NCI-H82 (cell line): ENCODE results near the gene PPM1E.
"Not testable (repeated sequence)": the region's sequence is repeated elsewhere in the genome, so short reads cannot be mapped to it uniquely, and the experiment has no call there.

Experiments used
- DNase-seq: peaks from one replicate; lab custom pipeline; 2025; lab: John Stamatoyannopoulos, UW

Gene PPM1E

GRCh38 chr17:58779446-58779845 lies 23.8 kb downstream of the PPM1E start:
- no peak for DNase-seq

GRCh38 chr17:58783380-58783779 lies 27.7 kb downstream of the PPM1E start:
- peak; percentile 95 for DNase-seq

GRCh38 chr17:58785097-58785496 lies 29.4 kb downstream of the PPM1E start:
- DNase-seq, result no peak

GRCh38 chr17:58786586-58787295 lies 31.1 kb downstream of the PPM1E start:
- peak; percentile 11 for DNase-seq

GRCh38 chr17:58788199-58788598 lies 32.5 kb downstream of the PPM1E start:
- no peak for DNase-seq

GRCh38 chr17:58789160-58789559 lies 33.5 kb downstream of the PPM1E start:
- DNase-seq, result no peak

- no peak for DNase-seq
These were observed 34.2 kb downstream of the PPM1E start for GRCh38 chr17:58789831-58790230.

- DNase-seq, result not testable (repeated sequence)
These were observed 38.9 kb downstream of the PPM1E start for GRCh38 chr17:58794508-58794907.

- DNase-seq, result no peak
These were observed 46.5 kb downstream of the PPM1E start for GRCh38 chr17:58802188-58802587.

- no peak for DNase-seq
These were observed 50.4 kb downstream of the PPM1E start for GRCh38 chr17:58806046-58806445.

- no peak for DNase-seq
These were observed 53.2 kb downstream of the PPM1E start for GRCh38 chr17:58808609-58809563.

- no peak for DNase-seq
These were observed 53.9 kb downstream of the PPM1E start for GRCh38 chr17:58809564-58809936.

- no peak for DNase-seq
These were observed 55.6 kb downstream of the PPM1E start for GRCh38 chr17:58811290-58811689.

- DNase-seq, result no peak
These were observed 58.1 kb downstream of the PPM1E start for GRCh38 chr17:58813712-58814111.

- DNase-seq, result no peak
These were observed 63.0 kb downstream of the PPM1E start for GRCh38 chr17:58818654-58819053.

GRCh38 chr17:58822148-58823050 lies 66.7 kb downstream of the PPM1E start:
- DNase-seq, result peak; percentile 97

GRCh38 chr17:58823051-58823525 lies 67.4 kb downstream of the PPM1E start:
- no peak for DNase-seq

GRCh38 chr17:58829172-58829637 lies 73.6 kb downstream of the PPM1E start:
- DNase-seq, result no peak

GRCh38 chr17:58831780-58832179 lies 76.1 kb downstream of the PPM1E start:
- no peak for DNase-seq

- no peak for DNase-seq
These were observed 76.9 kb downstream of the PPM1E start for GRCh38 chr17:58832514-58832913.

GRCh38 chr17:58837699-58838098 lies 82.0 kb downstream of the PPM1E start:
- DNase-seq, result no peak
